ENCODE data around the gene TGM4.

TGM4 gene

GRCh38 chr3:44958386-44958785, 84.0 kb downstream of the TGM4 start:
- no peak for DNase-seq (ENCODE audit: low read depth)
- H3K4me3 ChIP-seq (ENCODE audit: low read depth, low read length), result no peak overlapping the region
- no peak for TF ChIP-seq CTCF (conservative IDR thresholded peaks at IDR 0.05; ENCODE audit: low read depth, low read length)

GRCh38 chr3:44960387-44961026, 86.1 kb downstream of the TGM4 start:
- TF ChIP-seq CTCF (conservative IDR thresholded peaks at IDR 0.05; ENCODE audit: low read depth, low read length), result no peak
- peak; percentile 64 for DNase-seq (ENCODE audit: low read depth)
- no peak overlapping the region for H3K4me3 ChIP-seq (ENCODE audit: low read depth, low read length)

GRCh38 chr3:44961888-44962287, 87.5 kb downstream of the TGM4 start:
- no peak overlapping the region for H3K4me3 ChIP-seq (ENCODE audit: low read depth, low read length)
- no peak for DNase-seq (ENCODE audit: low read depth)
- no peak for TF ChIP-seq CTCF (conservative IDR thresholded peaks at IDR 0.05; ENCODE audit: low read depth, low read length)

GRCh38 chr3:44962621-44963393, 88.4 kb downstream of the TGM4 start:
- TF ChIP-seq CTCF (conservative IDR thresholded peaks at IDR 0.05; ENCODE audit: low read depth, low read length), result no peak
- no peak overlapping the region for H3K4me3 ChIP-seq (ENCODE audit: low read depth, low read length)

GRCh38 chr3:44963571-44964325, 89.3 kb downstream of the TGM4 start:
- no peak for DNase-seq (ENCODE audit: low read depth)
- no peak overlapping the region for H3K4me3 ChIP-seq (ENCODE audit: low read depth, low read length)

More at GRCh38 chr3:44962621-44963393, 88.4 kb downstream of the TGM4 start:
- peak; percentile 48 for DNase-seq (ENCODE audit: low read depth)

More at GRCh38 chr3:44963571-44964325, 89.3 kb downstream of the TGM4 start:
- no peak for TF ChIP-seq CTCF (conservative IDR thresholded peaks at IDR 0.05; ENCODE audit: low read depth, low read length)

Measured in choroid plexus epithelial cell (primary cell).